HK-2 (cell line): ENCODE results near the gene SLC17A8.

Experiments
- DNase-seq: peaks from one replicate; pipeline ENCODE4 v3.0.0-alpha.2; 2018; ENCODE audit not compliant: unreplicated experiment

Gene SLC17A8

DNA sequence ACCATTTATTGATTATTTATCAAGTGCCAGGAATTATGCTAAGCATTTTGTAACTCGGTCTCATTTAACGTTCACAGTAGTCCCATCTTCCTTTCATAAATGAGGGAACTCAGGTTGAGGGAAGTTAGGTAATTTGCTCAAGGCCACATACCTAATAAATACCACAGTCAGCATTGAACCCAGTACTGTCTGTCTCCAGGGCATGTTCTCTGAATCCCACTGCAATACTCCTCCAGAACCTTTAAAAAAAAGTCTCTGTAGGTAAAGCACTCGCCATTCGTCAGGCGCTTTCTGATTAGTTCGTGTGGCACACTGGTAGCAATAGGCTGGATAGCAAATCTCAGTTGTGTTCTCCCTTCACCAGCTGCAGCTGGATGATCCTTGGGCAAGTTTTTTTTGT is 14.3 kb downstream of the SLC17A8 start:
- DNase-seq: no peak

DNA sequence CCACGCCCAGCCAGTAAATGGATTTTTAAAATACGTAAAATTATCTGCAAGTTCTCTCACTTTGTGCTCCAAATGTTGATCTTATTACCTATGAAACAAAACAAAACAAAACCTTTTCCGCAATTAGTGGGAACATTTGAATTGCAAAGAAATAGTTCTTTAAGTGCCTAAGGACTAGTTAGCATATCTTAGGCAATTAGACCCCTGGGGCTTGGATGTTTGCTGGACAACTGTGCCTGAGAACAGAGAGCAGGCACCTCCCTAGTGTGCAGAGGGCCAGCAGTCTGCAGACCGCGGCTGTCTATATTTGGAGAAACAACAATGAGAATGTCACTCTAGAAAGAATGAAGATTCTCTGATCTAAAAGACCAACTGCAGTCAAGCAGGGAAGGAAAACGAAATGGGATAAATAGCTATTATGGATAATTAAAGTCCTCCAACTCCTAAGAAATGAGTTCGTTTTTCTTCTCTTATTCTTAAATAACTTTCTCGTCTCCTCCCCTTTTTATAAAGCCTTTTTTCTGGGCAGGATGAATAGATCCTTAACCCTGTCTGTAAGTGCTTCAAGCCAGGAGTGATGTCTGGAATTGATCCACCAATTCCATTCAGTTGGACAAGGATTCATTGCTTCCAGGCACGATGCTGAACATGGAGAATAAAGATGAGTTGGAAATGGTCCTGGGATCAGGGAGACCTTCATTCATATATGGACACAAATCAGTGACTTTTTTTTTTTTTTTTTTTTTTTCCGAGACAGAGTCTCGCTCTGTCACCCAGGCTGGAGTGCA is 16.2 kb downstream of the SLC17A8 start:
- DNase-seq: no peak

DNA sequence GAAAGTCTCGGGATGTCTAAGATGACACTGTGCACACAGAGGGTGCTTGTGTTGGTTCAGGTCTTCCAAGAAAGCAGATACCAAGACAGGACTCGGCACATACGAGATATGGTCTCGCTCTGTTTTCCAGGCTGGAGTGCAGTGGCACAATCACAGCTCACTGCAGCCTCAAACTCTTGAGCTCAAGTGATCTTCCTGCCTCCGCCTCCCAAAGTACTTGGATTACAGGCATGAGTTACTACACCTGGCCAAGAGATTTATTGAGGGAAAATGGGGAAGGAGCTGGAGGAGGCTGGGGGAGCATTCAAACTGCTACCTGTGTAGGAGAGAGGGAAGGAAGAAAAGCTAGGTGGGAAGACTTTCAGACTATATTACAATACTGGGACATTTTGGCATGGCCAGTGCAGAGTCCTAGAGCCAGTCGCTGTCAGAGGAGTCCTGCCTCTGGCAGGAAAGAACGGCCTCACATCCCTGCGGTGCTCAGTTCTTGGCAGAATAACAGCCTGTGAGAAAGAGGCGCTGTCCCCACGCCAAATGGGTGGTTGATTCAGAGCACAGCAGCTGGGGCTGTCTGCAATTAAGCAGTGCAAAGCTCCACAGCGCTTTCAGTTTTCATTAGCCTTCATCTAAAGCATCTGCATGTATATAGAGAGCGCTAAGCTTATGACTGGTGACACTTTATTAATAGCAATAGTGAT is 18.3 kb downstream of the SLC17A8 start:
- DNase-seq: no peak

DNA sequence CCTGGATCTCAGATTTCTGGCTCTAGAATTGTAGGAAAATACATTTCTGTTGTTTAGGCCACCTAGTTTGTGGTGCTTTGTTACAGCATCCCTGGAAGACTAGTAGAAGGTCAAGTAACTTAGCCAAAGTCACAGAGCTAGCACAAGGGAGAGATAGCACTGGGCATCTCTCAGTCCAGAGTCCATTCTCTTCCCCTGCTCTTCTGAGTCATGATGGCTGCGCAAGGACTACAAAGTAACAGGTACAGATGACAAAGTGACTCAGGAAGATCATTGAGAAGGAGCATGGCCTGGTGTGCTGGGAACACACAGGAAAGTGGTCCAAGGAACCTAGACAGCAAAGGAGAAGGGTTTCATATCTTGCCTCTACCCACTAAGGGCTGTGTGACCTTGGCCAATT is 19.3 kb downstream of the SLC17A8 start:
- no peak for DNase-seq

DNA sequence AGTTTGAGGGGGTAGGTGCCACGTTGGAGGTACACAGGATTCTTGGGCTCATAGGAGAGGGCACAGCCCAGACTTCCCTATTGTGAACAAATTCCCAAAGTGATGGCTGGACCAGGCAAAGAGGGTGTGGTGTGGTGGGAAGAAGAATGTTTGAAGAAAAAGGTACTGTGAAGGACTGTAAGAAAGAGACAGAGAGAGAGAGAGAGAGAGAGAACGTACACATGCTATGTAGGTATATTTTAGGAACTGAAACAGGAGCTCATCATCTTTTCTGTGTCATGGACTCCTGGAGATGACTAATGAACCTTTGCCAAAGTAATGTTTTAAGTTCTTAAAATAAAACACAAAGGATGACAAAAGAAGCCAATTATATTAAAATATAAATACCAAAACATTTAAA is 24.5 kb downstream of the SLC17A8 start:
- DNase-seq: no peak

DNA sequence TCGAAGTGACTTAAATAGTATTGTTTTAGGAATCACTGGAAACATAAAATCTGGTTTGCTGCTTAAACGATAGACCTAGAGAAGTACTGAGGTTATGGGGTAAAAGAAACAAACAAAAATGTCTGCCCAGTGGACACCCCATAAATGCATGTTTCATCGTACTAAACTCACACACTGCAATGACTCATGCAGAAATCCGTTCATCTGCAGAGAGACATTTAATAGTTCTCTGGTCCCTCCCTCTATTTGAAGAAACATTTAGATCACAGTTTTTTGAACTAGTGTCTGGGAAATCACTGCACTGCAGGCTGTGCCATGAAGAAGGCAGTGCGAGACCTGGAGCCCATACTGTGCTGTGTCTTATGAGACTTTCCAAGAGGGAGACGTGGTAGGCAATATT is 25.5 kb downstream of the SLC17A8 start:
- no peak for DNase-seq

DNA sequence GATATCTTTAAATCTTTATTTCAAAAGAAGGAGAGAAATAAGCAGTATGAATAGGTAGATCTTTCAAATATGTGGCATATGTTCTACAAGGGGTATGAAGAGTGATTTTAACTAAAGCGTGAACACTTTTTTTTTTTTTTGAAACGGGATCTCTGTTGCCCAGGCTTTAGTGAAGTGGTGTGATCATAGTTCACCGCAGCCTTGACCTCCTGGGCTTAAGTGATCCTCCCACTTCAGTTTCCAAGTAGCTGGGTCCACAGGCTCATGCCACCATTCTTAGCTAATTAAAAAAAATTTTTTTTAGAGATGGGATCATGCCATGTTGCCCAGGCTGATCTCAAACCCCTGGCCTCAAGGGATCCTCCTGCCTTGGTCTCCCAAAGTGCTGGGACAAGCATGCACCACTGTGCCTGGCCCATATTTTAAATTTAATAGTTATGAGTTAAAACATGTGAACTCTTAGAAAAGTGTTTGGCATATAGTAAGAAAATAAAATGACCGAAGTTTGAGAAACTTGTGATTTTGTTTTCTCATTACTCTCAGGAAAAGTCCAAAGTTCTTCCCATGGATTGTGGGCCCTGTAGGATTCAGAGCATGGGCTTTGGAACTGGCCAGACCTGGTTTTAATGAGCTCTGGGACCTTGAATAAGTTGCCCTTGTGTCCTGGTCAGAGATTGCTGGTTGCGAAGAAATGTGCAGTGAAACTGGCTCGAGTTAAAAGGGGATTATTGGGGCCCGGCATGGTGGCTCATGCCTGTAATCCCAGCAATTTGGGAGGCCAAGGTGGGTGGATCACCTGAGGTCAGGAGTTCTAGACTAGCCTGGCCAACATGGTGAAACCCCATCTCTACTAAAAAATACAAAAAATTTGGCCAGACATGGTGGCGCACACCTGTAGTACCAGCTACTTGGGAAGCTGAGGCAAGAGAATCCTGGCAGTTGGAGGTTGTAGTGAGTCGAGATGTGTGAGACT is 27.0 kb downstream of the SLC17A8 start:
- DNase-seq: no peak

DNA sequence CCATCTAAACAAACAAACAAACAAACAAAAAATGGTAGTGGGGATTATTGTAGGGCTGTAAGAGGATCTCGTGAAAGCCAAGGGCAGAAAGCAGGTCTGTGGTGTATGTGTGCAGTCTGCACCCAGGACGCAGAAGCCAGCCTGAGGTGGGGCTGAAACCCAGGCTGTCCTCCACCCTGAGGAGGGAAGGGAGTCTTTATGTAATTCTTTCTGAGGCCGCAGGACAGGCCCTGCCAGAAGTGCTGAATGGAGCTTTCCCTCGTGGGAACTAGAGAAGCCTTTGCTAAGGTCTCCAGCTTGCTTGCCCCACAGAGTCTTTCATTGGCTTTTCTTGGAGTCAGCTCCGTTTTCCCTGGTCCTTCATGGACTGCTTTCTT is 27.7 kb downstream of the SLC17A8 start:
- no peak for DNase-seq

DNA sequence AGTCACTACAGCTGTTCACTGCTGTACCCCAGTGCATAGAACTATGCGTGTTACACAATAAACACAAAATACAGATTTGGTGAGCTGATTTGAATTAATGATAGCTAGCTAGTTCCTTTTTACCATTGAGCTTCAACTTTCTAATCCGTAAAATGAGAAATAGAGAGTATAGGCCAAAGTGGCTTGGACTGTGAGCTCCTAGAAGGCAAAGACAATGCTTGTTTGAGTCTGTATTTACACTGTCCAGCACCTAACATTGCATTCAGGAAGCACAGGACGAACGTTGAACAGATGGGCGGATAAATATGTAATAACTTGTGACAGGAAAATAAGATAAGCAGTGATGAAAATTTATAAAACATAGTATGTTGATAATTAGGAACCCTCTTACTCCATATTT is 31.5 kb downstream of the SLC17A8 start:
- no peak for DNase-seq

DNA sequence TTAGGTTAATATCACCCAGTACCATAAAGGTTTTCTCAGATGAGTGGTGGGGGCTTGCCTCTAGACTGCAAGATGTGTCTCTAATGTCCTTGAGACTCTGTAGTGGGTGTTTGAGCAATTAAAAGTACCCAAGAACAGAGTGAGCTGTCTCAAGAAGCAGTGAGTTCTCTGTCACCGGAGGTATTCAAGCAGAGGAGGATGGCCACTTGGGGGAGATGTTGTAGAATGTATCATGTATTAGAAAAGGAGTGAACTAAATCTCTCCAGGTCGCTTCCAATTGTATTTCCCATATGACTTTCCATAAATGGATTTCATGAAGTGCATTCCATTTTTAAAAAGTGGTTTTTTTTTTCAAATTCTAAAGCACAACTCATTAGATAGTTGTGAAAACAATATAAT is 35.0 kb downstream of the SLC17A8 start:
- no peak for DNase-seq

DNA sequence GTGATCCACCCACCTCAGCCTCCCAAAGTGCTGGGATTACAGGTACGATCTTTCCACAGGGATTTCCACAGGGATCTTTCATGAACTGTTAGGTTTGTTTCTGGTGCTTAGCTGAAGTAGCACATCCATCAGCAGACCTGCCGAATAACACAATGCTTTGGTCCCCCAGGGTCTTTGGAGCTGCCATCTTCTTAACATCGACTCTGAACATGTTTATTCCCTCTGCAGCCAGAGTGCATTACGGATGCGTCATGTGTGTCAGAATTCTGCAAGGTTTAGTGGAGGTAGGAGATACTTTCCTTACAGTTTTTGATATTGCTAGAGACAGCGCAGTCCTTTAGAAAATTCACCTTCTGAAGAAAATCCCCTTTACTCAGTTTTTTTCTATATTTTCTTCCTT is 36.3 kb downstream of the SLC17A8 start:
- DNase-seq: no peak

DNA sequence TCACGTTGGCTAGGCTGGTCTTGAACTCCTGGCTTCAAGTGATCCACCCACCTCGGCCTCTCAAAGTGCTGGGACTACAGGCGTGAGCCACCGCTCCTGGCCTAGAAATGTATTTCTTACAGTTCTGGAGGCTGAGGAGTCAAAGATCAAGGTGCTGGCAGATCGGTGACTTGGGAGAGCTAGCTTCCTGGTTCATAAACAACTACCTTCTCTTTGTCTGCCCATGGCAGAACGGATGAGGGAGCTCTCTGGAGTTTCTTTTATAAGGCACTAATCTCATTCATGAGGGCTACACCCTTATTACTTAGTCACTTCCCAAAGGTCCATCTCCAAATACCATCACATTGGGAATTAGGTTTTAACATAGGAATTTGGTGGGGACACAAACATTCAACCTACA is 38.9 kb downstream of the SLC17A8 start:
- DNase-seq: no peak

DNA sequence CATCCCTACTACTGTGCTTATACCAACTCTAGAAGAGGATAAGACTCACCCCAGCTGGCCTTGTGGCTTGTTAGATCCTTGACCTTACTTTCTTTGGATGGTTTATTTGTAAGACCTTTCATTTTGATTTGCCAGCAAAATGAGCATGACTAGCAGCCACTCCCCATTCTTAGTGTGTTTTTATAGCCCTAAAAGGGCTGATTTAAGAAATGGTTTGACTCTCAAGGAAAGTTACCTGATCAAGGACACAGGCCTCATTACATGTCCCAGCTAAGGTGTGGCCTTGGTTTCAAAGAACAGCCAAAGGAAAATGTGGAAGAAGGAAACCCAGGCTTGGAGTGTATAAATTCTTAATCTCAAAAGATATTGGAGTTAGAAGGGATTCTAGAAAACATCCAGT is 41.4 kb downstream of the SLC17A8 start:
- DNase-seq: no peak

DNA sequence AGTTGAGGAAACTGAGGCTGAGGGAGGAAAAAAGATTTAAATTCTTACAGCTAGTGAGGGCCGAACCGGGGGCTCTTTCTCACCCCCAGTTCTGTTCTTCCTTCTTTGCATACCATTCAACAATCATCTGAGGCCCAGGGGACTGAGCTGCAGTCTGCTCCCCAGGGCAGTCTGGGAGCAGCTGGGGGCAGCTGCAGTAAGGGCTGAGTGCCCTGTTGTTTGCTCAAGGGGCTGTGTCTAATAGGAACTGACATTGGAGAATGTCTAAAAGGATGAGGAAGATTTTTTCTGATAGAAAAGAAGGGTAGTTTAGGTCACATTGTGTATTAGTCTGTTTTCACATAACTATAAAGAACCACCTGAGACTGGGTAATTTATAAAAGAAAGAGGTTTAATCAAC is 42.2 kb downstream of the SLC17A8 start:
- no peak for DNase-seq

DNA sequence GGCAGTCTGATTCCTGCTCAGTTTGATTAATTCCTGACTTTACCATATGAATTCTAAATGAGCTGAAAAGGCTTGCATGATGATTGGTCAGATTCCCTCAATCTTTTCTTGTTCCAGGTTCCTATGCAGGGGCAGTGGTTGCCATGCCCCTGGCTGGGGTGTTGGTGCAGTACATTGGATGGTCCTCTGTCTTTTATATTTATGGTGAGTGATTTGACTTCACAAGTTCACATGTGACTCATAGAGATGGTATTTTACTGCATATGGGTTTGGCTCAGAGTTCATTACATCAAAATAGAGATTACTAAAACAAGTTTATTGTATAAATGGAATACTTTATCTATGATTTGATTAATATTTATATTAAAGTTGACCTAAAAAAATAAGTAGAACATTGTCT is 44.8 kb downstream of the SLC17A8 start:
- DNase-seq: no peak

DNA sequence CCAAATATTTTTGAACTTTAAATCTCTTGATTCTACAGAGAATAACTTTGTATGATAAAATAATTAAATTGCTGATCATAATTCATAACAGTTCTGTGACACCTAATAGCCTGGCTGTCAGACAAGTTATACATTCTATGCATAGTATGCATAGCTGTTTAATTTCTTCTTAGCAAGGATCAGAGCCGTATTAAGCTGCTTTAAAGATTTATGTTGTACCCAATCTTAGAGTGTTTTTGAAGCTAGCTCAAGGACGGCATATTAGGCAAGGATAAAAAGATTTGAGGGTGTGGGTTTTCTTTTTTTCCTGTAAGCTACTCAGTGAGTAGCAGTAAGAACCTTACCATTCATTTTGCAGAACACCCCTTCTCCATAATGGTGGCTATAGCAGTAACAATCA is 45.9 kb downstream of the SLC17A8 start:
- DNase-seq: no peak

DNA sequence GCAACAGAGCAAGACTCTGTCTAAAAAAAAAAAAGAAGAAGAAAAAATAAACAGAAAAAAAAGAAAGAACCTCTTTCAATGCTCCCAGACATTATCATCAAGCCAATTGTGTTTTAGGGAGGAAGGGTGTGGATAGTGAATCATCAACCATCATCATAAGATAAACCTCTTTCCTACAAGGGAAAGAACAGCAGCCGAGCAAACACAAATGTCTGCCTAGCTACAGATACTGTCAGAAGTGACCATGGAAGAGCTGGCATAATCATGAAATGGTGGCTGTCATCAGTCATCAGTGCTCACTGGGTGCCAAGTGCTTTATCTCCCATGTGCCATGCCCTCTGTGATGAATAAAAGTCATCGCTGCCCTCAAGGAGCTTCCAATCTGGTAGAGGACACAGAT is 46.6 kb downstream of the SLC17A8 start:
- DNase-seq: no peak

DNA sequence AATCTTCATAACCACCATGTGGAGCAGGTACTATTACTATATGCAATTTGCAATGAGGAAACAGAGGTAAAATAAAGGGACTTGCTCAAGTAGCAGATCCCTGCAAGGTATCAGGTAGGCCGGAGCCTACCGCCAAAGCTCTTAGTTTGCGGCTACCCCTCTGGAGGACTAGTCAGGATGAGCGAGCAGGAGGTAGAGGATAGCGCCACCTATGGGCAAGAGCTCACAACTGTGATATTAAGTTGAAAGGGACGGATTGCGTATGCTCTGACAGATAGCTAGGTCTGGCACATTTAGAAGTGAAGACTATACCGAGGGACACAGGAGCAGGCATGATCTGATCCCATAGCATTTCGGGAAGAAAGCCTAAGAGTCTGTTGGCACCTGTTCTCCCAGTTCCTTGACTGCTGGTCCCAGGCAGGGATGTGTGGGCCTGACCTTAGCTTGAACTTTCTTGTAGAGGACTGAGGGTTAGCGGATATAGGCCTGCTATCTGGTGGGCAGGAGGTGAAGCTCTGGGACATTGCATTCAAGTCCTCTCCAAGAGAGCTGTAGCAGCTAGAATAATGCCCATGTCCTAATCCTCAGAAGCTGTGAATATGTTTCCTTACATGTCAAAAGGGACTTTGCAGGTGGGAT is 48.0 kb downstream of the SLC17A8 start:
- DNase-seq: peak; percentile 6

DNA sequence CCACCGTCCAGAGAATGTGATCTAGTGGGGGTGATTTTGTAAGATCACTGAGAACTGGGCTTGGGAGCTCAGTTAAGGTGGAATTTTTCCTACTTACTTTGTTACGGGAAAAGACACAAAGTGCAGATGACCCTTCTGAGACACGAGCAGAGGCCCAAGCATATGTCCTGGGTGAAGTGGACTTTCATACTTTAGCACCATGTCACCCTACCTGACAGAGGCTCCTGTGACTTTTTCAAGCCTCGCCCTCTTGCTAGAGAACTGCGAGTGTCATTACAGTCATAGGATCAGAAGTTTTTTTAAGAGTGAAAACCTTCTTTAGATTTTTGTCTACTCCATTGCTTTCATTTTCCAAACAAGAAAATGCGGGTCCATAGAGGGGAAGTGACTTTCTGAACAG is 56.1 kb downstream of the SLC17A8 start:
- no peak for DNase-seq

DNA sequence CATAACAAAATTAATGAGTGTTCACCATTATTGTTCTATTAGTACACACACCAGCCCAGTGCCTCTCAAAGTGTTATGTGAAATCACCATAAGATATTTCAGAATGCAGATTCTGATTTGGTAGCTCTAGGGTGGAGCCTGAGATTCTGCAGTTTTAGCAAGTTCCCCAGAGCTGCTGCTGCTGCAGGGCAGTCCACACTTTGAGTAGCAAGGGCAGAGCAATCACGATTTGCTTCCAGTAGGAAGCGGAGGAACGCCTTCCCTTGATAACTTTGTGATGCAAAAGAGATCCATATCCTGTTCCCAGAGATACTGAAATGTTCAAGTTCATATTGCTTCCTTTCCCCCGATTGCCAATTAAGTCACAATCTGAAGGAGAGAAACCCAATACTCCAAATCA is 57.9 kb downstream of the SLC17A8 start:
- DNase-seq: no peak

DNA sequence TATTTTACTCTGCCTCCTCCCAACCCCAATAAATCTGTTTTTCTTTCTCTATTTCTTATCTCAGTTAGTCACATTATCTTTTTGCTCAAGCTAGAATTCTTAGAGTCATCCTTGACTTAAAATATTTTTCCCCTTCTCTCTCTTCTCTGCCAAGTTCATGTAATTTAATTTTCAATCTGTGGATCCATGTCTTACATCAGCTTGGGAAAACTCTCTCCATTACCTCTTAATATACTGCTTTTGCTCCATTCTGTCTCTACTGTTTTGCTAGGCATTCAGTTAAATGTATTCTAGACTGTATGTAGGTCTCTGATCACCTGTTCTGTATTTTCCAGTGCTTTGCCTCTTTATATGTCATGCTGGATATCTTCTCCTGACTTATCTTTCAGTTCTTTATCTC is 65.8 kb downstream of the SLC17A8 start:
- no peak for DNase-seq

DNA sequence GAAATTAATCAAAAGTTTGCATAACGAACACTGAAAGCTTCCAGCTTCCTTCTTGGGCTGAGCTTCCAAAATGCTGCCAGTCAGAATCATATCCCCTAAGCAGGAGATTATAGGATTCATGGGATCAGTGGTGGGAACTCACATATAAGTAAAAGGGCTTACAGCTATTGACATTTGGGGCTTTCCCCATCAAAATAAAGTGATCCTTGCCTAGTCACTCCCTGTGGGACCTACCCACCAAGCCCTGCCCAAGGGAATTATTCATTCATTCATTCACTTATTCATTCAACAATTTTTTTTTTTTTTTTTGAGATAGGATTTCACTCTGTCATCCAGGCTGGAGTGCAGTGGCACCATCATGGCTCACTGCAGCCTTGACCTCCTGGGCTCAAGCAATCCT is 69.3 kb downstream of the SLC17A8 start:
- no peak for DNase-seq
